Lower leg skin (tissue), 4 donors: ENCODE measurements around the gene RBM44. TPM values are rescaled to one million over a fixed set of nuclear protein-coding genes. Genes with fewer than 3 reads are reported as not detected.

Source experiments
- DNase-seq, 2 donors: peaks; one replicate each; pipeline ENCODE4 v3.0.0-alpha.2; 2019; ENCODE audit warnings: low spot score in 2 of 2
- H3K4me3 ChIP-seq: fragments of 200-600 bp; sonication (generic); 2 replicates; pipeline ENCODE4 v1.5.1; 2017; ENCODE audit warnings: mild to moderate bottlenecking, low read depth; ENCODE audit not compliant: poor library complexity, severe bottlenecking
- CTCF ChIP-seq, 3 donors: fragments of 450-650 bp; IDR thresholded peaks; one replicate each; pipeline ENCODE4 v1.5.1; 2016; ENCODE audit warnings: antibody characterized with exemption in 3 of 3, mild to moderate bottlenecking in 3 of 3, moderate library complexity in 2 of 3
- POLR2A ChIP-seq, 2 donors: fragments of 450-650 bp; IDR thresholded peaks; one replicate each; pipeline ENCODE4 v1.6.1; 2016 to 2017; ENCODE audit warnings: antibody characterized with exemption in 2 of 2, mild to moderate bottlenecking in 1 of 2, moderate library complexity in 1 of 2
- WGBS, 2 donors: methylation state at CpG; one replicate each; pipeline ENCODE4 v1.1.5; 2018; 5-methylcytosine and 5-hydroxymethylcytosine counted together
- intact Hi-C: fragments of 100-400 bp; cut with DNase I; formaldehyde crosslinking; loops from one replicate; pipeline ENCODE4 v1.15.0; 2023; ENCODE audit warnings: low total_unique reads
- total RNA-seq, 4 donors: library from RNA; depleted of rRNA; stranded (reverse); fragments of >200 nt; gene quantifications; one replicate each; pipeline ENCODE4 v1.1.0, GENCODE V29; 2016

Gene RBM44
- total RNA-seq, 4 donors from 2014 or later = 0.12 to 0.38 (median 0.23) TPM

- WGBS, 2 donors = 81 to 89% methylated on average over 11 of the region's 13 CpGs
- intact Hi-C loops = no loop called here
- TF ChIP-seq CTCF (IDR thresholded peaks at IDR 0.05) (no peak), POLR2A (IDR thresholded peaks at IDR 0.05) (no peak)
- H3K4me3 ChIP-seq = no peak overlapping the region
- DNase-seq = no peak
These were observed 86.1 kb downstream of the RBM44 start for GRCh38 chr2:237884681-237885080.

GRCh38 chr2:237885111-237885930 lies 86.7 kb downstream of the RBM44 start:
- intact Hi-C loops = no loop called here
- no peak overlapping the region for H3K4me3 ChIP-seq
- TF ChIP-seq POLR2A (IDR thresholded peaks at IDR 0.05) = no peak
- TF ChIP-seq CTCF (IDR thresholded peaks at IDR 0.05) = no peak
- DNase-seq = no peak
- WGBS, 2 donors = 85 to 87% methylated on average over 25 to 27 of the region's 27 CpGs

- WGBS, 2 donors = 84 to 89% methylated on average over 20 to 24 of the region's 26 CpGs
- TF ChIP-seq POLR2A (IDR thresholded peaks at IDR 0.05) = no peak
- TF ChIP-seq CTCF (IDR thresholded peaks at IDR 0.05) = no peak
- no peak overlapping the region for H3K4me3 ChIP-seq
- intact Hi-C loops = no loop called here
- no peak for DNase-seq
These were observed 87.5 kb downstream of the RBM44 start for GRCh38 chr2:237885931-237886684.

GRCh38 chr2:237886685-237887481 lies 88.3 kb downstream of the RBM44 start:
- 78 to 82% methylated on average over 21 to 23 of the region's 23 CpGs for WGBS, 2 donors
- TF ChIP-seq CTCF (IDR thresholded peaks at IDR 0.05) (no peak), POLR2A (IDR thresholded peaks at IDR 0.05) (no peak)
- intact Hi-C loops = no loop called here
- no peak for DNase-seq
- H3K4me3 ChIP-seq = no peak overlapping the region

GRCh38 chr2:237888389-237888788 lies 89.8 kb downstream of the RBM44 start:
- no peak overlapping the region for H3K4me3 ChIP-seq
- TF ChIP-seq POLR2A (IDR thresholded peaks at IDR 0.05) (no peak), CTCF (IDR thresholded peaks at IDR 0.05) (no peak)
- DNase-seq = no peak
- intact Hi-C loops = no loop called here
- WGBS, 2 donors = 60 to 61% methylated on average over 2 of the region's 2 CpGs
